Measurements from ENCODE around the gene EIF2S2.

- TF ChIP-seq POLR2A (IDR thresholded peaks at IDR 0.05; ENCODE audit: low read length): no peak
- no peak for TF ChIP-seq GATA1 (IDR thresholded peaks at IDR 0.05; ENCODE audit: low read depth, low read length)
Observed at GRCh38 chr20:34075647-34076046, 36.4 kb downstream of the EIF2S2 start.

All from erythroblast (primary cell).